Measurements from ENCODE around the gene TFAP2A.
A peak's percentile ranks its signal among the peaks of the same experiment; 100 is the strongest.

TFAP2A gene

DNA sequence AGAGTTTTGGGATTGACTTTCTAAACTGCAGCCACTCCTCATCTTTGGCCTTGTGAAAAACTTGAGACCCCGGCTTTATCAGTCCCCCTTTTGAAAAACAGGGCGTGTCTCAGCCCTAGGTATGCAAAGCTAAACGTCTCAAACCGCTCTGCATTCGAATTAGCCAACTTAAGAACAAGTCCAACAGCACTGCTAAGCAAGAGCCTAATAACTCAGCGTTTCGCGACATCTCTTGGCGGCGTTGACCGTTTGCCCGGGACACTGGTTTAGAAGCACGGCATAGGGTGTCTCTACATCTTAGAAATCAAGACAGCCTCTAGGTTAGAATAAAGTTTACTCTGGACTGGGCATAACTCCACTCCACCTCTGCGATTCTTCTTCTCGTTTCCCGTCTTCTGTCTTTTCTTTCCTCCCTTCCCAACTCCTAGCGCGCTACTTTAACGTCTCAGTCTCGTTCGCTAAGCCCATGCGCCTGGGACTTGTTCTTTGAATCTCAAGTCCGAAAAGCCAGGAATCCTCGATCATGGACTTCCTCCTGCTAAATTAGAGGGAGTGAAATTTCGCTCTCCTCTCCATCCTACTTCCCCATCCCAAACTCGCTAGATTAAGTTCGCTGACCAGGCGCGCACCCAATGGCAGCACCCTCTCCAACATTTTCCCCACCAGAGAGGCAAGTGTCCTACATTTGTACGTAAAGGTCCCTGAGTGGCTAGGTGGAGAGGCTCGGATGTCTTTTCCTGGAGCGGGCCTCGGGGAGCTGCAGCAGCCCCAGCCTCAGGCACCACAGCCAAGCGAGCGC is 10.5 kb upstream of the TFAP2A start:
- Histone ChIP-seq H3K36me3 (ENCODE audit: insufficient read depth, low read length) (no peaks in the 10 kb centered on the region), H3F3A (ENCODE audit: insufficient read depth, low read length) (peaks cover 6% of the 10 kb centered on the region; the same call in 1 of the 2 replicates), H4K20me1 (ENCODE audit: insufficient read depth, low read length) (no peaks in the 10 kb centered on the region), H3K27me3 (ENCODE audit: insufficient read depth, low read length) (no peaks in the 10 kb centered on the region), H3K4me2 (ENCODE audit: low read length) (peak overlapping the region; percentile 82), H3K4me1 (ENCODE audit: insufficient read depth, low read length, severe bottlenecking) (peaks cover 33% of the 10 kb centered on the region), H3K9me2 (ENCODE audit: low read depth, low read length) (no peaks in the 10 kb centered on the region), H3K9ac (ENCODE audit: low read length) (no peak overlapping the region; the same call in 1 of the 2 replicates), H3K79me2 (ENCODE audit: insufficient read depth, low read length) (no peaks in the 10 kb centered on the region), H2AFZ (ENCODE audit: low read length) (no peak overlapping the region), H3K4me3 (ENCODE audit: low read depth, low read length, poor library complexity, severe bottlenecking) (peak overlapping the region; percentile 55), H3K9me3 (ENCODE audit: low read length) (no peaks in the 10 kb centered on the region), H3K27ac (ENCODE audit: low read depth, low read length, poor library complexity, severe bottlenecking) (no peak overlapping the region)
- TF ChIP-seq, protein P1, sequence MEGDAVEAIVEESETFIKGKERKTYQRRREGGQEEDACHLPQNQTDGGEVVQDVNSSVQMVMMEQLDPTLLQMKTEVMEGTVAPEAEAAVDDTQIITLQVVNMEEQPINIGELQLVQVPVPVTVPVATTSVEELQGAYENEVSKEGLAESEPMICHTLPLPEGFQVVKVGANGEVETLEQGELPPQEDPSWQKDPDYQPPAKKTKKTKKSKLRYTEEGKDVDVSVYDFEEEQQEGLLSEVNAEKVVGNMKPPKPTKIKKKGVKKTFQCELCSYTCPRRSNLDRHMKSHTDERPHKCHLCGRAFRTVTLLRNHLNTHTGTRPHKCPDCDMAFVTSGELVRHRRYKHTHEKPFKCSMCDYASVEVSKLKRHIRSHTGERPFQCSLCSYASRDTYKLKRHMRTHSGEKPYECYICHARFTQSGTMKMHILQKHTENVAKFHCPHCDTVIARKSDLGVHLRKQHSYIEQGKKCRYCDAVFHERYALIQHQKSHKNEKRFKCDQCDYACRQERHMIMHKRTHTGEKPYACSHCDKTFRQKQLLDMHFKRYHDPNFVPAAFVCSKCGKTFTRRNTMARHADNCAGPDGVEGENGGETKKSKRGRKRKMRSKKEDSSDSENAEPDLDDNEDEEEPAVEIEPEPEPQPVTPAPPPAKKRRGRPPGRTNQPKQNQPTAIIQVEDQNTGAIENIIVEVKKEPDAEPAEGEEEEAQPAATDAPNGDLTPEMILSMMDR (IDR thresholded peaks at IDR 0.05; ENCODE audit: low read length), result no peak
- TF ChIP-seq EZH2 (IDR thresholded peaks at IDR 0.05; ENCODE audit: borderline replicate concordance, low read length), result no peak

- Histone ChIP-seq H3K4me2 (ENCODE audit: low read length) (no peak overlapping the region), H3K27me3 (ENCODE audit: insufficient read depth, low read length) (no peaks in the 10 kb centered on the region)
Observed at GRCh38 chr6:10424040-10424439, 9.2 kb upstream of the TFAP2A start.

GRCh38 chr6:10422737-10423034 is 7.8 kb upstream of the TFAP2A start:
- H3K9me3 ChIP-seq (ENCODE audit: low read length), result no peaks in the 10 kb centered on the region
- no peak overlapping the region for H3K27ac ChIP-seq (ENCODE audit: low read depth, low read length, poor library complexity, severe bottlenecking)
- H3K9ac ChIP-seq (ENCODE audit: low read length), result no peak overlapping the region; the same call in 1 of the 2 replicates
- H3F3A ChIP-seq (ENCODE audit: insufficient read depth, low read length), result peaks cover 2% of the 10 kb centered on the region; the same call in 1 of the 2 replicates
- peak overlapping the region; percentile 30; the same call in 1 of the 2 replicates for H3K4me2 ChIP-seq (ENCODE audit: low read length)
- H2AFZ ChIP-seq (ENCODE audit: low read length), result no peak overlapping the region
- H3K9me2 ChIP-seq (ENCODE audit: low read depth, low read length), result no peaks in the 10 kb centered on the region
- 0 out of 2 replicates have a peak, but pooled peaks cover 3% of the 10 kb centered on the region for H3K27me3 ChIP-seq (ENCODE audit: insufficient read depth, low read length)
- no peaks in the 10 kb centered on the region for H4K20me1 ChIP-seq (ENCODE audit: insufficient read depth, low read length)
- no peaks in the 10 kb centered on the region for H3K79me2 ChIP-seq (ENCODE audit: insufficient read depth, low read length)
- H3K36me3 ChIP-seq (ENCODE audit: insufficient read depth, low read length), result no peaks in the 10 kb centered on the region
- H3K4me1 ChIP-seq (ENCODE audit: insufficient read depth, low read length, severe bottlenecking), result peaks cover 32% of the 10 kb centered on the region
- TF ChIP-seq, protein P1 (IDR thresholded peaks at IDR 0.05; ENCODE audit: low read length), result no peak
- TF ChIP-seq EZH2 (IDR thresholded peaks at IDR 0.05; ENCODE audit: borderline replicate concordance, low read length), result no peak
- H3K4me3 ChIP-seq (ENCODE audit: low read depth, low read length, poor library complexity, severe bottlenecking), result no peak overlapping the region

More at GRCh38 chr6:10424040-10424439, 9.2 kb upstream of the TFAP2A start:
- H4K20me1 ChIP-seq (ENCODE audit: insufficient read depth, low read length), result no peaks in the 10 kb centered on the region
- H3K4me1 ChIP-seq (ENCODE audit: insufficient read depth, low read length, severe bottlenecking), result peaks cover 32% of the 10 kb centered on the region
- no peak overlapping the region for H3K9ac ChIP-seq (ENCODE audit: low read length)
- H2AFZ ChIP-seq (ENCODE audit: low read length), result no peak overlapping the region
- no peak overlapping the region for H3K4me3 ChIP-seq (ENCODE audit: low read depth, low read length, poor library complexity, severe bottlenecking)
- H3F3A ChIP-seq (ENCODE audit: insufficient read depth, low read length), result peaks cover 6% of the 10 kb centered on the region; the same call in 1 of the 2 replicates
- no peak overlapping the region for H3K27ac ChIP-seq (ENCODE audit: low read depth, low read length, poor library complexity, severe bottlenecking)
- H3K36me3 ChIP-seq (ENCODE audit: insufficient read depth, low read length), result no peaks in the 10 kb centered on the region
- no peaks in the 10 kb centered on the region for H3K9me3 ChIP-seq (ENCODE audit: low read length)
- TF ChIP-seq EZH2 (IDR thresholded peaks at IDR 0.05; ENCODE audit: borderline replicate concordance, low read length), result no peak
- TF ChIP-seq, protein P1 (IDR thresholded peaks at IDR 0.05; ENCODE audit: low read length), result 0 out of 2 replicates have a peak, but pooled peaks have one; percentile 12
- H3K9me2 ChIP-seq (ENCODE audit: low read depth, low read length), result no peaks in the 10 kb centered on the region
- no peaks in the 10 kb centered on the region for H3K79me2 ChIP-seq (ENCODE audit: insufficient read depth, low read length)
